Keratinocyte (primary cell): Measurements from ENCODE around the gene CARD11. TPM values are rescaled to one million over a fixed set of nuclear protein-coding genes. Genes with fewer than 3 reads are reported as not detected.

Experiments
- DNase-seq: peaks from one replicate; pipeline ENCODE4 v3.0.0-alpha.2; 2011; ENCODE audit warnings: low read depth, missing footprints, low spot score
- FAIRE-seq: peaks from 2 replicates; lab custom pipeline; 2011; peaks lifted over from hg19 to GRCh38; lab: Jason Lieb, UNC
- H2AFZ ChIP-seq: 2 replicates; pipeline ENCODE4 v1.6.0; 2012; ENCODE audit warnings: low read length, control low read depth, inconsistent platforms; ENCODE audit not compliant: control insufficient read depth
- H3K27ac ChIP-seq: 2 replicates; pipeline ENCODE4 v1.5.1; 2011; ENCODE audit warnings: low read length; ENCODE audit not compliant: control insufficient read depth, insufficient read depth
- H3K27me3 ChIP-seq: 3 replicates; pipeline ENCODE4 v1.6.0; 2011; ENCODE audit warnings: low read length; ENCODE audit not compliant: control insufficient read depth, insufficient read depth; ENCODE audit errors: extremely low read depth
- H3K36me3 ChIP-seq, 2 experiments: 2 replicates in 1 of 2; 3 replicates in 1 of 2; pipeline ENCODE4 v1.5.1; 2011; ENCODE audit warnings: low read length in 2 of 2, mild to moderate bottlenecking in 1 of 2; ENCODE audit not compliant: control insufficient read depth in 2 of 2, insufficient read depth in 2 of 2; ENCODE audit errors: extremely low read depth in 1 of 2
- H3K4me1 ChIP-seq: 3 replicates; pipeline ENCODE4 v1.5.1; 2011; ENCODE audit warnings: low read length; ENCODE audit not compliant: control insufficient read depth, insufficient read depth; ENCODE audit errors: extremely low read depth
- H3K4me2 ChIP-seq: 3 replicates; pipeline ENCODE4 v1.6.0; 2011; ENCODE audit warnings: low read depth, low read length; ENCODE audit not compliant: control insufficient read depth, insufficient read depth; ENCODE audit errors: extremely low read depth
- H3K4me3 ChIP-seq, 3 experiments: fragments of 200-600 bp in 1 of 3; sonication (generic) in 1 of 3; 2 replicates in 2 of 3; 3 replicates in 1 of 3; pipeline ENCODE4 v1.5.1; 2011 to 2016; ENCODE audit warnings: low read length in 3 of 3, mild to moderate bottlenecking in 3 of 3, control low read depth in 2 of 3, inconsistent platforms in 1 of 3, low read depth in 1 of 3, mixed read lengths in 1 of 3, mixed run types in 1 of 3, moderate library complexity in 1 of 3; ENCODE audit not compliant: control insufficient read depth in 2 of 3, insufficient read depth in 2 of 3; ENCODE audit errors: extremely low read depth in 1 of 3
- H3K79me2 ChIP-seq: 2 replicates; pipeline ENCODE4 v1.6.0; 2012; ENCODE audit warnings: low read length; ENCODE audit not compliant: control insufficient read depth, insufficient read depth
- H3K9ac ChIP-seq: 3 replicates; pipeline ENCODE4 v1.6.0; 2011; ENCODE audit warnings: low read length; ENCODE audit not compliant: control insufficient read depth, insufficient read depth; ENCODE audit errors: extremely low read depth
- H3K9me1 ChIP-seq: 3 replicates; pipeline ENCODE4 v1.6.0; 2011; ENCODE audit warnings: low read length; ENCODE audit not compliant: control insufficient read depth, insufficient read depth; ENCODE audit errors: extremely low read depth
- H3K9me3 ChIP-seq: 2 replicates; pipeline ENCODE4 v1.5.1; 2012; ENCODE audit warnings: low read depth, low read length; ENCODE audit not compliant: control insufficient read depth
- H4K20me1 ChIP-seq: 3 replicates; pipeline ENCODE4 v1.6.0; 2011; ENCODE audit warnings: low read length; ENCODE audit not compliant: control insufficient read depth, insufficient read depth; ENCODE audit errors: extremely low read depth
- EZH2 ChIP-seq: IDR thresholded peaks from one replicate; pipeline ENCODE4 v1.6.1; 2012; ENCODE audit warnings: inconsistent platforms, mild to moderate bottlenecking, low read length, moderate library complexity
- dilution Hi-C: fragments of 300-500 bp; cut with MboI; formaldehyde crosslinking; loops from one replicate; pipeline ENCODE4 v1.7.0; 2020; ENCODE audit warnings: low sequenced_read_pairs; ENCODE audit not compliant: extremely low pct_ligation_motif_present
- polyA plus RNA-seq, 5 experiments: library from polyadenylated mRNA; depleted of rRNA in 3 of 5; stranded (reverse) in 3 of 5; stranded (forward) in 1 of 5; unstranded in 1 of 5; fragments of >200 nt; gene quantifications; 1 replicate in 1 of 5; 2 replicates in 3 of 5; 3 replicates in 1 of 5; pipeline versions ENCODE4 v1.2.1 to v1.2.3, GENCODE V29; 2011 to 2012; ENCODE audit warnings: missing spikeins in 2 of 5, low read depth in 1 of 5, low replicate concordance in 1 of 5
- TF ChIP-seq, protein P1 (sequence below), 3 experiments: IDR thresholded peaks in 1 of 3; conservative IDR thresholded peaks in 1 of 3; optimal IDR thresholded peaks in 1 of 3; 2 replicates in 2 of 3; 3 replicates in 1 of 3; pipeline versions ENCODE3 to v1.5.1; 2011; ENCODE audit warnings: low read length in 3 of 3, mild to moderate bottlenecking in 3 of 3, moderate library complexity in 2 of 3, control low read depth in 1 of 3, inconsistent platforms in 1 of 3; ENCODE audit not compliant: insufficient read depth in 2 of 3; ENCODE audit errors: extremely low read depth in 1 of 3

Gene CARD11
- polyA plus RNA-seq, 1 donor (not counting 4 experiments of a cell fraction or from before 2014, with no cell fraction given), result 4.3 TPM

DNA sequence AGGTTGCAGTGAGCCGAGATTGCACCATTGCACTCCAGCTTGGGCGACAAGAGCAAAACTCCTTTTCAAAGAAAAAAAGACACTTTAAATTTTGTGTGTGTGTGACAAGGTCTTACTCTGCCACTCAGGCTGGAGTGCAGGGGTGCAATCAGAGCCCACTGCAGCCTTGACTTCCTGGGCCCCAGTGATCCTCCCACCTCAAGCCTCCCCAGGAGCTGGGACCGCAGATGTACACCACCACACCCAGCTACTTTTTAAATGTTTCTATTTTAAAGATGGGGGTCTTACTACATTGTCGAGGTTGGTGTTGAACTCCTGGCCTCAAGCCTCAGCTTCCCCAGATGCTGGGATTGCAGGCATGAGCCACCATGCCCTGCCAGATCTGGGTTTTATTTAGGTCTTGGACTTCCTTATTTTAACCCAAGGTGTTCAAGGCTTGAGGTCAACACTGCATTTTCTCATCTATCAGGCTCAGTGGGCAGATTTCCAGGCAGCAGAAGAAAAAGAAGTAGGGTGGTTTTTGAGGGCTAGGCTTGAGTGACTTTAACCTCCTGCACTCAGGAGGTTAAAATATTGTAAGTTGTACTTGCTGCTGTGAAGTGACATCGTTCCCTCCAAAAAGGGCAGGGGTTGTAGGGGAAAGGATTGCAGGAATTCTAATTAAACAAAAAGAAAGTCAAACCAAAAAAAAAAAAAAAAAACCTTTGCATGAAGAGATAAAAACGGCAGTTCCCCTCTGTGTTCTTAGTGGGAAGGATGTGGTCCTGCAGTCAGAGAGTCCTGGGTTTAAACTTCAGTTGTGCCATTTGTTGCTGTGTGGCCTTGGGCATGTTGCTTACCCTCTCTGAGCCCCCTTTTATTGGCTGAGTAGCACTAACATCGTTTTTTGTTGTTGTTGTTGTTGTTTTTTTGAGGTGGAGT, 71.5 kb downstream of the CARD11 start:
- H4K20me1 ChIP-seq, result no peaks in the 10 kb centered on the region
- H2AFZ ChIP-seq, result no peak overlapping the region
- no peak for FAIRE-seq
- no peaks in the 10 kb centered on the region for H3K9me3 ChIP-seq
- no peaks in the 10 kb centered on the region for H3K36me3 ChIP-seq
- H3K9me1 ChIP-seq, result no peaks in the 10 kb centered on the region
- no peak overlapping the region for H3K27ac ChIP-seq
- no peaks in the 10 kb centered on the region for H3K4me1 ChIP-seq
- H3K79me2 ChIP-seq, result no peaks in the 10 kb centered on the region
- no peak overlapping the region for H3K4me2 ChIP-seq
- TF ChIP-seq, protein P1, sequence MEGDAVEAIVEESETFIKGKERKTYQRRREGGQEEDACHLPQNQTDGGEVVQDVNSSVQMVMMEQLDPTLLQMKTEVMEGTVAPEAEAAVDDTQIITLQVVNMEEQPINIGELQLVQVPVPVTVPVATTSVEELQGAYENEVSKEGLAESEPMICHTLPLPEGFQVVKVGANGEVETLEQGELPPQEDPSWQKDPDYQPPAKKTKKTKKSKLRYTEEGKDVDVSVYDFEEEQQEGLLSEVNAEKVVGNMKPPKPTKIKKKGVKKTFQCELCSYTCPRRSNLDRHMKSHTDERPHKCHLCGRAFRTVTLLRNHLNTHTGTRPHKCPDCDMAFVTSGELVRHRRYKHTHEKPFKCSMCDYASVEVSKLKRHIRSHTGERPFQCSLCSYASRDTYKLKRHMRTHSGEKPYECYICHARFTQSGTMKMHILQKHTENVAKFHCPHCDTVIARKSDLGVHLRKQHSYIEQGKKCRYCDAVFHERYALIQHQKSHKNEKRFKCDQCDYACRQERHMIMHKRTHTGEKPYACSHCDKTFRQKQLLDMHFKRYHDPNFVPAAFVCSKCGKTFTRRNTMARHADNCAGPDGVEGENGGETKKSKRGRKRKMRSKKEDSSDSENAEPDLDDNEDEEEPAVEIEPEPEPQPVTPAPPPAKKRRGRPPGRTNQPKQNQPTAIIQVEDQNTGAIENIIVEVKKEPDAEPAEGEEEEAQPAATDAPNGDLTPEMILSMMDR (optimal IDR thresholded peaks at IDR 0.05 in 1 of 3, IDR thresholded peaks at IDR 0.05 in 1 of 3, conservative IDR thresholded peaks at IDR 0.05 in 1 of 3; ENCODE audit: extremely low read depth in 1 of 3, insufficient read depth in 2 of 3, low read length in 3 of 3), result no peak
- no peak for TF ChIP-seq EZH2
- H3K4me3 ChIP-seq, result no peak overlapping the region
- no peak for DNase-seq
- dilution Hi-C loops, result no loop called here
- no peak overlapping the region for H3K9ac ChIP-seq
- no peaks in the 10 kb centered on the region for H3K27me3 ChIP-seq

DNA sequence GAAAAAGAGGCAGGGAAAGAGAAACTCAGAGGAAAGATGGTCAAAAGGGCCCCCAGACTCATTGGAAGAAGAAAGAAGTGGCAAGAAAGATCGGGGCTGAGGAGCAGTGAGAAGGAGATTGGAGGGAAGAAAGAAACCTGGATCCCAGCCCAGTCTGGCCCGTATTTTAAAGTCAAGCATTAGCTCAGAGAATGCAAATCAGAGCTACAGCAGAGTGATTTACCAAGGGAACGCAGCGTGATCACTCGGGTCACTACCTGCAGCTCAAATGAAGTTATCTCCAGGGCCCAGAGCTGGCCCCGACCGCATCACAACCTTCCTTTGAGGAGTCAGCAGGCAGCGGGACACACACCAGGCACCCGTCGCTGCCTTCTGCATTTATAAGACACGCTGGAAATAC, 72.8 kb downstream of the CARD11 start:
- Histone ChIP-seq H3K27ac (no peak overlapping the region), H3K9me3 (peaks cover 2% of the 10 kb centered on the region), H3K79me2 (no peaks in the 10 kb centered on the region), H3K9ac (no peak overlapping the region), H4K20me1 (no peaks in the 10 kb centered on the region), H3K27me3 (no peaks in the 10 kb centered on the region), H3K4me1 (no peaks in the 10 kb centered on the region), H3K4me2 (no peak overlapping the region), H3K4me3 (no peak overlapping the region), H2AFZ (no peak overlapping the region), H3K36me3 (no peaks in the 10 kb centered on the region), H3K9me1 (no peaks in the 10 kb centered on the region)
- no peak for FAIRE-seq
- no peak for DNase-seq
- no peak for TF ChIP-seq EZH2
- TF ChIP-seq, protein P1 (optimal IDR thresholded peaks at IDR 0.05 in 1 of 3, IDR thresholded peaks at IDR 0.05 in 1 of 3, conservative IDR thresholded peaks at IDR 0.05 in 1 of 3; ENCODE audit: extremely low read depth in 1 of 3, insufficient read depth in 2 of 3, low read length in 3 of 3), result no peak
- dilution Hi-C loops, result no loop called here
